GM12874 (cell line): ENCODE results near the gene AXIN1.

Source experiments
- TF ChIP-seq, protein P1 (sequence below): IDR thresholded peaks from 2 replicates; pipeline ENCODE4 v1.5.1; 2011; ENCODE audit warnings: low read depth, mild to moderate bottlenecking, control low read depth, low read length, moderate library complexity; ENCODE audit not compliant: insufficient read depth

The AXIN1 gene

DNA sequence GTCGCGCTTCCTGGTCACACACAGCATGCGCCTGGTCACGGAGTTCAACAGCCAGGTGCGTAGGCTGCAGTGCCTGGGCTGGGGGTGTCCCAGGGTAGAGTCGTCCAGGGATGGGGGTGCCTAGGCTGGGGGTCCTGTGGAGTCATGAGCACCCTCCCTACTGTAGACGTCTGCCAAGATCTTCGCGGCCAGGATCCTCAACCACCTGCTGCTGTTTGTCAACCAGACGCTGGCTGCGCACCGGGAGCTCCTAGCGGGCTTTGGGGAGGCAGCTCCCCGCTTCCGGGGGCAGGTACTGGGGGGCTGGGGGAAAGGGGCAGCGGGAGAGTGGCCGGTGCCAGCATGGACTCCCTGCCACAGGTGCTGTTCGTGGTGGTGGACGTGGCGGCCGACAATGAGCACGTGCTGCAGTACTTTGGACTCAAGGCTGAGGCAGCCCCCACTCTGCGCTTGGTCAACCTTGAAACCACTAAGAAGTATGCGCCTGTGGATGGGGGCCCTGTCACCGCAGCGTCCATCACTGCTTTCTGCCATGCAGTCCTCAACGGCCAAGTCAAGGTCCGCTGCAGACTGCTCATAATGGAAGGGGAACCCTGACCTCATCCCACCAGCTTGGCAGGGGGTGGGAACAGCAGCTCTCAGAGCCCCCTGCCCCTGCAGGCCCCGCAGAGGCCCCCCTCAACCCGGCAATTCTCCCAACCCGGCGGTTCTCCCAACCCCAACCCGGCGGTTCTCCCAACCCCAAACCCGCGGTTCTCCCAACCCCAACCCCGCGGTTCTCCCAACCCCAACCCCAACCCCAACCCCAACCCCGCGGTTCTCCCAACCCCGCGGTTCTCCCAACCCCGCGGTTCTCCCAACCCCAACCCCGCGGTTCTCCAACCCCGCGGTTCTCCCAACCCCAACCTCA lies 67.1 kb downstream of the AXIN1 start:
- TF ChIP-seq, protein P1, sequence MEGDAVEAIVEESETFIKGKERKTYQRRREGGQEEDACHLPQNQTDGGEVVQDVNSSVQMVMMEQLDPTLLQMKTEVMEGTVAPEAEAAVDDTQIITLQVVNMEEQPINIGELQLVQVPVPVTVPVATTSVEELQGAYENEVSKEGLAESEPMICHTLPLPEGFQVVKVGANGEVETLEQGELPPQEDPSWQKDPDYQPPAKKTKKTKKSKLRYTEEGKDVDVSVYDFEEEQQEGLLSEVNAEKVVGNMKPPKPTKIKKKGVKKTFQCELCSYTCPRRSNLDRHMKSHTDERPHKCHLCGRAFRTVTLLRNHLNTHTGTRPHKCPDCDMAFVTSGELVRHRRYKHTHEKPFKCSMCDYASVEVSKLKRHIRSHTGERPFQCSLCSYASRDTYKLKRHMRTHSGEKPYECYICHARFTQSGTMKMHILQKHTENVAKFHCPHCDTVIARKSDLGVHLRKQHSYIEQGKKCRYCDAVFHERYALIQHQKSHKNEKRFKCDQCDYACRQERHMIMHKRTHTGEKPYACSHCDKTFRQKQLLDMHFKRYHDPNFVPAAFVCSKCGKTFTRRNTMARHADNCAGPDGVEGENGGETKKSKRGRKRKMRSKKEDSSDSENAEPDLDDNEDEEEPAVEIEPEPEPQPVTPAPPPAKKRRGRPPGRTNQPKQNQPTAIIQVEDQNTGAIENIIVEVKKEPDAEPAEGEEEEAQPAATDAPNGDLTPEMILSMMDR = no peak

- TF ChIP-seq, protein P1 = no peak
Observed at GRCh38 chr16:284204-285120, 68.1 kb downstream of the AXIN1 start.

GRCh38 chr16:283033-283805 lies 69.3 kb downstream of the AXIN1 start, which contains the start of gene PDIA2:
PDIA2 (plus strand) TSS chr16:283164; CDS start chr16:283170, 6 bp downstream.
- TF ChIP-seq, protein P1 = no peak

DNA sequence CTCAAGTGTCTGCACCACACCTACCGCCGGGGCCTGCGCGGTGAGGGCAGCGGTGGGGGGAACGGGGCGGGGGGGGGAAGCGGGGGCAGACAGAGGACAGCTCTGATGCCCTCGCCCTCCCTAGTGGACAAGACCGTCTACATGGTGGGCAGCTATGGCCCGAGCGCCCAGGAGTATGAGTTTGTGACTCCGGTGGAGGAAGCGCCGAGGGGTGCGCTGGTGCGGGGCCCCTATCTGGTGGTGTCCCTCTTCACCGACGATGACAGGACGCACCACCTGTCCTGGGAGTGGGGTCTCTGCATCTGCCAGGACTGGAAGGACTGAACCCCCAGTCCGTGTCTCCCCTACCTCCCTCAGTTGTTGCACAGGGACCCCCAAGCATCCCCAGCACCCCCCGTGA lies 70.0 kb downstream of the AXIN1 start:
- TF ChIP-seq, protein P1 = no peak

- TF ChIP-seq, protein P1 = no peak
Observed at GRCh38 chr16:281660-282255, 70.8 kb downstream of the AXIN1 start.

DNA sequence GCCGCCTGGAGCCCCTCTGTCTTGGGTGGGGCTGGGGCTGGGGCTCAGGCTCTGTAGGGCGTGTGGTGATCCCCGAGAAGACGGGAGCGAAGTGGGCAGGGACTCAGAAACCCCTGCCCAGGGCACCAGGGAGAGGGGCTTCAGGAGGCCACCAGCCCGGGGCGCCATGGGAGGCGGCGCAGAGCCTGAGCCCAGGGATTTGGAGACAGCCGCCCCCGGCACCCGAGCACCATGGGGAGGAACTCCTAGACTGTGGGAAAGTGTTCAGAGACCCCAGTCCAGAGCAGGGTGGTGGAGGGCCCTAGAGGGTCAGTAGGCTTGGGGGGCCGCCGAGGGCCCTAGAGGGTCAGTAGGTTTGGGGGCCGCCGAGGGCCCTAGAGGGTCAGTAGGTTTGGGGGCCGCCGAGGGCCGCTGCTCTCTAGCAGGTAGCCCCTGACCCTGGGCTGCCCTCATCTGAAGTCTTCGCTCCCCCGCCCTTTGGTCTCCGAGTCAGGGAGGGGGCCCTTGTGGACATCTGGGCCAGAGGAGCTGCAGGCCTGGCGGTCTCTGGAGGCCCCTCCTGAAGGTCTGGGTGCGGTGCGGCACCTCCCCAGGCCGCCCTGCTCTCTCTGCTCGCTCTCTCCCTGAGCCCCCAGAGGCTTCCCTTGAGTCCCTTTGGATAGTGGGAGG lies 71.4 kb downstream of the AXIN1 start:
- TF ChIP-seq, protein P1 = no peak
